Kidney (tissue), 14 donors: ENCODE data around the gene DAZAP1. TPM values are rescaled to one million over a fixed set of nuclear protein-coding genes. Genes with fewer than 3 reads are reported as not detected.

Source experiments
- DNase-seq, 5 donors: peaks; one replicate each; pipeline ENCODE4 v3.0.0-alpha.2; 2013 to 2020
- FAIRE-seq: peaks from 2 replicates; lab custom pipeline; 2012; peaks lifted over from hg19 to GRCh38; lab: Jason Lieb, UNC
- H3K27ac ChIP-seq, 2 donors: one replicate each; pipeline ENCODE4 v1.7.0; 2013; ENCODE audit warnings: low read depth in 2 of 2, low read length in 2 of 2, inconsistent platforms in 1 of 2
- H3K27me3 ChIP-seq: one replicate; pipeline ENCODE4 v1.7.1; 2013; ENCODE audit warnings: low read length, inconsistent platforms; ENCODE audit not compliant: control insufficient read depth, insufficient read depth
- H3K36me3 ChIP-seq, 3 donors: one replicate each; pipeline versions ENCODE4 v1.7.0 to v1.7.1; 2013; ENCODE audit warnings: low read length in 3 of 3, control low read depth in 1 of 3, inconsistent platforms in 1 of 3; ENCODE audit not compliant: insufficient read depth in 3 of 3, control insufficient read depth in 2 of 3
- H3K4me1 ChIP-seq, 3 donors: one replicate each; pipeline versions ENCODE4 v1.7.0 to v1.7.1; 2013; ENCODE audit warnings: low read length in 3 of 3, inconsistent platforms in 1 of 3, low read depth in 1 of 3; ENCODE audit not compliant: control insufficient read depth in 2 of 3, insufficient read depth in 2 of 3
- H3K4me3 ChIP-seq, 3 donors: one replicate each; pipeline versions ENCODE4 v1.7.0 to v1.8.1; 2013; ENCODE audit warnings: low read length in 3 of 3, control low read depth in 1 of 3, inconsistent platforms in 1 of 3
- H3K9ac ChIP-seq, 3 donors: one replicate each; pipeline versions ENCODE4 v1.7.0 to v1.7.1; 2013; ENCODE audit warnings: low read length in 3 of 3, control low read depth in 1 of 3, inconsistent platforms in 1 of 3
- H3K9me3 ChIP-seq, 3 donors: one replicate each; pipeline versions ENCODE4 v1.7.0 to v1.7.1; 2013; ENCODE audit warnings: low read length in 3 of 3, control low read depth in 1 of 3, inconsistent platforms in 1 of 3; ENCODE audit not compliant: control insufficient read depth in 2 of 3, insufficient read depth in 1 of 3
- CTCF ChIP-seq: IDR thresholded peaks from 3 replicates; pipeline ENCODE4 v1.5.1; 2012; ENCODE audit warnings: mild to moderate bottlenecking, moderate library complexity, borderline replicate concordance; ENCODE audit not compliant: insufficient read depth; ENCODE audit errors: extremely low read depth
- intact Hi-C: fragments of 100-400 bp; cut with DNase I; formaldehyde crosslinking; loops from one replicate; pipeline ENCODE4 v1.11.1; 2022
- polyA plus RNA-seq: library from polyadenylated mRNA; stranded (reverse); fragments of 350-450 nt; fragmentation: Illumina TruSeq; extraction: RNeasy Lipid Tissue Mini Kit (QIAGEN cat#74804); gene quantifications from one replicate; pipeline ENCODE4 v1.2.3, GENCODE V29; 2014; ENCODE audit warnings: low read depth, low replicate concordance; ENCODE audit not compliant: insufficient read depth
- total RNA-seq: library from RNA; stranded (reverse); fragmentation: NEBNext Ultra II Directional; extraction: Animal tissue kit (Norgen Biotek cat#: 25700); gene quantifications from one replicate; pipeline ENCODE4 v1.2.1, GENCODE V29; 2021
- donor health status: control.
- donor health status: control.
- donor health status: control.
- donor health status: control.
- donor health status: control.
- donor health status: DM: yes; HTN: yes; CAD: no.
- donor health status: Normal renal cell carcinoma (clear cell type).

DAZAP1 gene
- total and polyA plus RNA-seq, 2 donors from 2014 or later, result 47.7 to 98.5 TPM

GRCh38 chr19:1370579-1371361 is 36.6 kb upstream of the DAZAP1 start:
- no peaks in the 10 kb centered on the region for H3K27me3 ChIP-seq
- peak overlapping the region in 1 of 3 donors; percentile 28 for H3K4me3 ChIP-seq
- H3K4me1 ChIP-seq, result peaks cover 0 to 8% (median 5%) of the 10 kb centered on the region in 3 donors
- intact Hi-C loops, result no loop called here
- FAIRE-seq, result no peak
- TF ChIP-seq CTCF, result no peak
- no peaks in the 10 kb centered on the region for H3K9me3 ChIP-seq
- peak overlapping the region; percentile 1 to 79 for H3K27ac ChIP-seq
- H3K36me3 ChIP-seq, result peaks cover 0 to 28% (median 12%) of the 10 kb centered on the region in 3 donors
- H3K9ac ChIP-seq, result no peak overlapping the region
- DNase-seq, result peak; percentile 87 to 96 (median 88)

- FAIRE-seq (no peak), DNase-seq (peak in 1 of 5 donors; percentile 70)
- Histone ChIP-seq H3K27ac (peak overlapping the region in 1 of 2 donors; percentile 53), H3K4me3 (no peak overlapping the region), H3K27me3 (no peaks in the 10 kb centered on the region), H3K36me3 (peaks cover 0 to 16% (median 9%) of the 10 kb centered on the region in 3 donors), H3K9me3 (no peaks in the 10 kb centered on the region), H3K9ac (no peak overlapping the region), H3K4me1 (peaks cover 0 to 8% (median 5%) of the 10 kb centered on the region in 3 donors)
- intact Hi-C loops, result no loop called here
- TF ChIP-seq CTCF, result no peak
Measured at GRCh38 chr19:1373042-1373533, 34.3 kb upstream of the DAZAP1 start.

GRCh38 chr19:1373534-1374249 is 33.7 kb upstream of the DAZAP1 start:
- H3K4me3 ChIP-seq, result no peak overlapping the region
- no peak overlapping the region for H3K9ac ChIP-seq
- TF ChIP-seq CTCF, result no peak
- intact Hi-C loops, result no loop called here
- no peak for FAIRE-seq
- peak overlapping the region in 1 of 2 donors; percentile 53 for H3K27ac ChIP-seq
- H3K4me1 ChIP-seq, result peaks cover 0 to 8% (median 5%) of the 10 kb centered on the region in 3 donors
- H3K27me3 ChIP-seq, result no peaks in the 10 kb centered on the region
- peaks cover 0 to 16% (median 9%) of the 10 kb centered on the region in 3 donors for H3K36me3 ChIP-seq
- no peak for DNase-seq
- H3K9me3 ChIP-seq, result no peaks in the 10 kb centered on the region
